Transverse colon (tissue), 4 donors: ENCODE results near the gene RHBDL1.

Experiments
- EP300 ChIP-seq: sonication (generic); formaldehyde crosslinking; IDR thresholded peaks from one replicate; pipeline ENCODE4 v1.6.1; 2017; ENCODE audit warnings: antibody characterized with exemption, low read depth
- POLR2A ChIP-seq: fragments of 450-650 bp; IDR thresholded peaks from one replicate; pipeline ENCODE4 v1.6.1; 2016; ENCODE audit warnings: antibody characterized with exemption, mild to moderate bottlenecking, moderate library complexity
- POLR2AphosphoS5 ChIP-seq, 3 donors: sonication (generic); formaldehyde crosslinking; IDR thresholded peaks; one replicate each; pipeline ENCODE4 v1.6.1; 2016; ENCODE audit warnings: antibody characterized with exemption in 3 of 3
- TF ChIP-seq, protein P1 (sequence below), 5 experiments: fragments of 200-600 bp in 3 of 5; fragments of 450-650 bp in 2 of 5; sonication (generic) in 3 of 5; IDR thresholded peaks; 1 replicate in 2 of 5; 2 replicates in 3 of 5; pipeline ENCODE4 v1.5.1; 2016 to 2017; ENCODE audit warnings: antibody characterized with exemption in 5 of 5, inconsistent platforms in 3 of 5, mild to moderate bottlenecking in 2 of 5, moderate library complexity in 1 of 5

GRCh38 chr16:678858-679813, 3.7 kb downstream of the RHBDL1 start:
- TF ChIP-seq POLR2AphosphoS5 (IDR thresholded peaks at IDR 0.05) (no peak), POLR2A (peak; percentile 5), EP300 (no peak)
- TF ChIP-seq, protein P1, sequence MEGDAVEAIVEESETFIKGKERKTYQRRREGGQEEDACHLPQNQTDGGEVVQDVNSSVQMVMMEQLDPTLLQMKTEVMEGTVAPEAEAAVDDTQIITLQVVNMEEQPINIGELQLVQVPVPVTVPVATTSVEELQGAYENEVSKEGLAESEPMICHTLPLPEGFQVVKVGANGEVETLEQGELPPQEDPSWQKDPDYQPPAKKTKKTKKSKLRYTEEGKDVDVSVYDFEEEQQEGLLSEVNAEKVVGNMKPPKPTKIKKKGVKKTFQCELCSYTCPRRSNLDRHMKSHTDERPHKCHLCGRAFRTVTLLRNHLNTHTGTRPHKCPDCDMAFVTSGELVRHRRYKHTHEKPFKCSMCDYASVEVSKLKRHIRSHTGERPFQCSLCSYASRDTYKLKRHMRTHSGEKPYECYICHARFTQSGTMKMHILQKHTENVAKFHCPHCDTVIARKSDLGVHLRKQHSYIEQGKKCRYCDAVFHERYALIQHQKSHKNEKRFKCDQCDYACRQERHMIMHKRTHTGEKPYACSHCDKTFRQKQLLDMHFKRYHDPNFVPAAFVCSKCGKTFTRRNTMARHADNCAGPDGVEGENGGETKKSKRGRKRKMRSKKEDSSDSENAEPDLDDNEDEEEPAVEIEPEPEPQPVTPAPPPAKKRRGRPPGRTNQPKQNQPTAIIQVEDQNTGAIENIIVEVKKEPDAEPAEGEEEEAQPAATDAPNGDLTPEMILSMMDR (IDR thresholded peaks at IDR 0.05), result no peak
